Activated CD8-positive, alpha-beta memory T cell treated with anti-CD3 and anti-CD28 coated beads for 1 hour (primary cell): ENCODE results near the gene PTRH1.

Experiments
- DNase-seq, 2 donors: peaks; one replicate each; pipeline ENCODE4 v3.0.0-alpha.2; 2020; ENCODE audit warnings: low read depth in 1 of 2; ENCODE audit errors: extremely low read depth in 1 of 2

The PTRH1 gene

GRCh38 chr9:127664324-127664677 lies 51.2 kb downstream of the PTRH1 start:
- no peak for DNase-seq
